ENCODE results near the gene RHBG.

Gene RHBG

GRCh38 chr1:156406251-156406650 lies 37.2 kb downstream of the RHBG start:
- no peak for DNase-seq (ENCODE audit: low spot score)

DNA sequence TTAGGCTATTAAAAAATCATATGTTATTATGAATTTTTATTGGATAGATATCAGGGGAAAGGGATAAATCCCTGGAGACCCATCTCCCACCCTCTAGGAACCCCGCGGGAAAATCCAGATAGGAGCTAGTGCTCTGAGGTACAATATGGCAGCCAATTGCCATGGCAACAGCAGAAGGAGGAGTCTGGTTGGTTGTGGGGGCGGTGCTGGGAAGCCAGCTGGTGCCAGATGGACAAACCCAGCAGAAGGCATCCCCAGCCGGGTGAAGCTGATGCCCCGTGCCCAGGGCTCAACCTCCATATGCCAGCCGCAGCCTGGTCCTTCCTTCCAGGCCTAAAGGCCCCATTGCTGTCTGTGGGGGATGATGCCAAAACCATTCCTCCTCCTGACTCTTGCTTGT lies 38.3 kb downstream of the RHBG start:
- DNase-seq (ENCODE audit: low spot score) = no peak

DNA sequence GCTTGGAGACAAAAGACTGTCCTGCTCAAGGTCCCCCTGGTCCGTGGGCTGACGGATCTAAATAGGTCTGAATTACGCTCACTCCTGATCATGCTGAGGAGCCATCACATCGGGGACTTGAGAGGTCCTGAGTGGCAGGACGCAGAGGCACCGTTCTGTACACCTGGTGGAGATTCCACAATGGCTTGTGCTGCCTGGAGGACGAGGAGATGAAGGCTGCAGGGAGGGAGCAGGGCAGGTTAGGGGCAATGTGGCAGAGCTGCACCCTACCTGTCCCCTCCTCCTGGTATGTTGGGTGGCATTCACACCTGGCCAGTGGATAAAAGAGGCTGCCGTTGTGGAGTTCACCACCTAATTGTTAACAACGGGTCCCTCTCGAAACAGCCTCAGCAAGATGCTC lies 38.7 kb downstream of the RHBG start:
- no peak for DNase-seq (ENCODE audit: low spot score)

- no peak for DNase-seq (ENCODE audit: low spot score)
Observed at GRCh38 chr1:156409439-156409838, 40.4 kb downstream of the RHBG start.

- DNase-seq (ENCODE audit: low spot score) = no peak
Observed at GRCh38 chr1:156410238-156410637, 41.2 kb downstream of the RHBG start.

- DNase-seq (ENCODE audit: low spot score) = no peak
Observed at GRCh38 chr1:156410740-156411139, 41.7 kb downstream of the RHBG start.

DNA sequence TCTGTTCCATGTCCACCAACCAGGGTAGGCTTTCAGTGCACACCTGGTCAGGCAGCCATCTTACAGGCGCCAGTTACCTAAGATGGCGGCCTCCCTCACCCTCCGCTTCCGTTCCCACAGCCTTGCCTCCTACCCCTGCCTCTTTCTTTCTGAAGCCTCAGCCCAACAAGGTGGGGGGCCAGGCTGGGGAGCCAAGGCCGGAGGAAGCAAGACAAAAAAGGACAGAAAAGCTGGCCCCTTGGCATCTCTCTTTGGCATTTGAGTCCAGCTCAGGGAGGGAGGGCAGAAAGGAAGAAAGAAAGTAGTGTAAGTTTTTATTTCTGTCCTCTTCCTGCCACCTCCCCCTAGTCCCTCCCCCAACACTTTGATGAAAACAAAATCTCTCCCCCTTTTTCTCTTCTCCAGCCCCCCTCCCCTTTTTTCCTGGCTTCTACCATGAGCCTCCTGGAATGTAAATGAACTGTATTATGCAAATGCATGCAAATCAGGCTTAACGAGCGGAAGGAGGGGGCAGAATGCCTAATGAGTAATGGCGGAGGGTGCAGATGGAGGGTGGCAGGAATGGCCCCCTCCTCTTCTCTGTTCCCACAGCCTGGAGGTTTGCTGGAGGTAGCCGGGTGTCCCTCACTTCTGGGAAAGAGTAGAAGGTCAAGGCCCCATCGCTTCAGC lies 43.8 kb downstream of the RHBG start:
- no peak for DNase-seq (ENCODE audit: low spot score)

DNA sequence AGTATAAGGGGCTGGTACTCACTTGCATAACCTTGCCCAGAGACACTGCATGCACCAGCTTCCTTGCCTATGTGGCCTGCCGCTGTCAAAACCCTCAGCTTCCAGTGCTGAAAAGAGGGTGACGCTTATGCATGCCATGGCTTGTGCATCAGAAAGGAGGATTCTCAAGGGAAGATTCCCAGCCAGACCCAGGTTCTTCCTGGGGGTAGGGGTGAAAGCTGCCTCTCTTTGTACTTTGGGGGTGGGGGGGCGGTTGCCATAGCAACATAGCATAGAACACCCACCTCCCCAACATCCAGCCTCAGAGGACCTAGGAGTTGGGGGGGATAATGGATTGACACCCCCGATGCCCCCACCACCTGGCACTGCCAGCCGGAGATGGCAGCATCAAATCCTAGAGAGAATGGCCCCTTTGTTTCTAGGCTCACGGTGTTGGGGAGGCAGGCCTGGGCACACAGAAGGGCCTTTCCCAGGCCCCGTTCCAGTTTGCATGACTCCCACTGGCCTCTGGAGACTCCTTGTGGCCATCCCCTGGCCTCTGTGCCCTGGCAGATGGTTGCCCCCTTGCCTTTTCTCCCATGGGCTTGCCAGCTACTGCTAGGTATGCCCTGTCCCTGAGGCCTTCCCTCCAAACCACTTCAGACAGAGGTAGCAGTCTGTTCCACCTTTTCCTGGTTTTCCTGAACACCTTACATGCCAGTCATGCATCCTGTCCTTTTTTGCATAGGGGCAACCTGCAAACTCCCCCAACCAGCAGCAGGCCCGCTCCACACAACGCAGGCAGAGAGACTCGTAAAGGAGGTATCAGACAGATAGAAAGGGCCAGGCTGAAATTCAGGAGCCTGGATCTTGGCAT lies 44.6 kb downstream of the RHBG start:
- no peak for DNase-seq (ENCODE audit: low spot score)

DNA sequence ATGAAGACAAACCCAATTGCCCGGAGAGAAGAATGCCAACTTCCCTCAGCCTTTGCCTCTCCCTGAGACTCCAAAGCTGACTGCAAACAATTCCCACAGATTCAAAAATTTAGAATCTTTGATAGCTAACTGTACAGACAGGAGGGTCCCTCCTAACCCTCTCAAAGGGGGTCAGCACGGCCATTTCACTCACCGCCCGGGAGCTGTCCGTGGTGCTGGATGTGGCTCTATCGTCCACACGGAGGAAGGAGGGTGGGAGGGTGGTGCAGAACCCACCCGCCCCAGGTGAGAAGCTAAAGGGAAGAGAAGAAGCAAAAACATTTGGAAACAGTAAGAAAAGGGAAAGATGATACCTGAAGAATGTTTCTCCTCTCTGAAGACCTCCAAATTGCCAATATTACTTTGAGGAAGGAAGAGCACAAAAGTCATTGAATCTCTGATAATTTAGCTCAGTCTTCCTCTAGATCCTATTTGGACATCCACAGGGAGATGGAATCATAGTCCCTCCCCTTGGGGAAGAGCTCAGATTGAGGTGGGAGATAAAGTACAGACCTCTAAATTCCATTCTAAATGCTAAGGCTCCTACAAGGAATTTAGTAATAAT lies 45.6 kb downstream of the RHBG start:
- no peak for DNase-seq (ENCODE audit: low spot score)

- DNase-seq (ENCODE audit: low spot score) = no peak
Observed at GRCh38 chr1:156416993-156417392, 48.0 kb downstream of the RHBG start.

- no peak for DNase-seq (ENCODE audit: low spot score)
Observed at GRCh38 chr1:156417401-156418020, 48.5 kb downstream of the RHBG start.

DNA sequence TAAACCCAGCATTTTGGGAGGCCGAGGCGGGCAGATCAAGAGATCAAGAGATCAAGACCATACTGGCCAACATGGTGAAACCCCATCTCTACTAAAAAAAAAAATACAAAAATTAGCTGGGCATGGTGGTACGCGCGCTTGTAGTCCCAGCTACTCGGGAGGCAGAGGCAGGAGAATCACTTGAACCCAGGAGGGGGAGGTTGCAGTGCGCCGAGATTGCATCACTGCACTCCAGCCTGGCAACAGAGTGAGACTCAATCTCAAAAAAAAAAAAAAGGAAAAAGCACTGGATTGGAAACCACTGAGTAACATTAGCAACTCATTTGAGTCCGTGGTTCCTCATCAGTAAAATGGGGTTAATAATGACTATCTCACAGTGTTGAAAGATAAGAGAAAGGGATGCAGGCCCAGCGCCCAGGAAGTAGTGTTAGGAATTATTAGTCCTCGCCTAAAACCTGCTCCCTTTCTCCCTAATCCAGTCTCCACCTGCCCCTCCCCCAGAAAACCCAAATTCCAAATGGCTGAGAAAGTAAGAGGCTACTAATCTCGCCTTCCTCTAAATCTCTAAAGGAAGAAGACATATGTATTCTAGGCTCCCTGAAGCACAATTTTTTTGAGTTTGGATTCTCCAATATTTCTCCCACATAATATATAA lies 49.5 kb downstream of the RHBG start:
- no peak for DNase-seq (ENCODE audit: low spot score)

DNA sequence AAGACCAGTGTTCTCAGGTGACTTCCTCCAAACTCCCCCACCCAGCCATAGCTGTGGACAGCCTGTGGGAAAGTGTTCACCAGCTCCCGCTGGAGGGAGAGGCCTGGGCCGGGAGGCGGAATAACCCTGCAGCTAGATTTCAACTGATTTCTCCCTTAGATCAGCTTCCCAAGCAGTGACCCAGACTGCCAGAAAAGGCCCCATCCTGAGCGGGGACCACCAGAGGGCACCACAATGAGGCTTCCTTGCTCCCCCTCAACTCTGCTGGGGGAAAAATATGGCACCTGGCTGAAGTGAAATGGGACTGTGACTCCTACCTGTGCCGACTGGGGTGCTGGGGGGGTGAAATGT lies 50.8 kb downstream of the RHBG start:
- no peak for DNase-seq (ENCODE audit: low spot score)

DNA sequence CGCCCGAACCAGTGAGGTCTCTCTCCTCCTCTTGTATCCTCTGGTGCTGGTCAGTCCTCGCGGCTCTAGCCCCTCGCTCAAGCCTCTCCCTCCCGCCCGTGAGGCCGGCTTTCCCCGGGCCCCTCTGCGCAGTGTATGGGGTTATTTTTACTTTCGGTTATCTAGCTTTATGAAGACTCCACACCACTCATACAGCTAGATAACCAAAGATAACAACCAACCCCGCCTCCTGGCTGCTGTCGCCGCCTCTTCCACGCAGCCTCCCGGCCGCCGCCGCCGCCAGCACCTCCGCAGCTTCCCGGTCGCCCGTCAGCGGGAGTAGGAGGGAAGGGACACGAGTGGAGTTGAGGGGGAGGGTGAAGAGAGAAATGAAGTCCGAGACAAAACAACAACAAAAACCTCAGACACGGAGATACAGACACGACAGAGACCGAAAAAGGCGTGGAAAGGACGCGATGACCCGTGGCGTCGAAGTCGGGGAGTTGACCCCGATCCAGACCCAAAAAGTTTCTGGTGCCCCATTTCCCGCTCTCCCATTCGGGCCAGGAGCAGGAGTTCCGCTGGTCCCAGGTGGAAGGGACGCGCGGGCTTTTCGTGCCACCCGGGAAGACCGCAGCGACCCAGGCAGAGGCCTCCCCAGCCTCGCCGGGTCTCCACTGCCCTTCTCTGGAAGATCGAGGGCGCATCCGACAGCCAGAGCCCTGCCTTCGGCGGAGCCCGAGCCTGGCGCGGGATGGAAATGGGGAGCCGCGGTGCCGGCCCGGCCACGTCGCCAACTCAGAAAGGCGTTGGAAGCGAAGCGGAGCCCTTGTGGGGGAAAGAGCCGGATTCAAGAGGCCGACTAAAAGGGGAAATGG lies 51.4 kb downstream of the RHBG start:
- DNase-seq (ENCODE audit: low spot score) = no peak

GRCh38 chr1:156421062-156421938 lies 52.3 kb downstream of the RHBG start:
- peak; percentile 88 for DNase-seq (ENCODE audit: low spot score)

DNA sequence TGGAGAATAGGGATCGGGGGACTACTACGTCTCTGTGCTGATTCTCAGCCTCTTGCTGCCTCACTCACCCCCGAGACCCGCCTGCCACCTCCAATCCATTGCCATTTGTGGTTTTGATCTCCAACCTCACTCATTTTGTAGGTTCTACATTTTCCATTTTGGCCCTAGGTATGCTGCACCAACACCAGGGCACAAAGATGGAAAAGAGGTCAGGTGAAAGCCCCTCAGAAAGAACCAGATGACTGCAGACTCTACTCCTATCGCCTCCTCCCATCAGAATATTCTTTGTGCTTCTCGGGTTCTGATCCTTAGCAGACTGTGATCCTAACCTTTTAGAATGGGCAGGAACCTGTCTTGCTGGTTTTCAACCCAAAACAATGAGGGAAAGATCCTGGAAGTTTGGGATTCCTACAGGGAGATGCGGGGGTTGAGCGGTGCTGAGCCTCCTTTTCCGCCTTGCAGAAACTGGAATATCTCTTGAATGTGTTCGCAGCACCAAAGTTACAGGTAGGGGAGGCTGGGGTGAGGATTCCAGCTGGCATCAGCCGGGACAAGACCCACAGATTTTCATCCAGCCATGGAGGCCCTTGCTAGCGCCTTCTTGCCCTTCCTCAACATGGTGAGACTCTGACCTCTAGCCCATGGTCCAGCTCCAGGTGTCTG lies 53.1 kb downstream of the RHBG start:
- DNase-seq (ENCODE audit: low spot score) = no peak

DNA sequence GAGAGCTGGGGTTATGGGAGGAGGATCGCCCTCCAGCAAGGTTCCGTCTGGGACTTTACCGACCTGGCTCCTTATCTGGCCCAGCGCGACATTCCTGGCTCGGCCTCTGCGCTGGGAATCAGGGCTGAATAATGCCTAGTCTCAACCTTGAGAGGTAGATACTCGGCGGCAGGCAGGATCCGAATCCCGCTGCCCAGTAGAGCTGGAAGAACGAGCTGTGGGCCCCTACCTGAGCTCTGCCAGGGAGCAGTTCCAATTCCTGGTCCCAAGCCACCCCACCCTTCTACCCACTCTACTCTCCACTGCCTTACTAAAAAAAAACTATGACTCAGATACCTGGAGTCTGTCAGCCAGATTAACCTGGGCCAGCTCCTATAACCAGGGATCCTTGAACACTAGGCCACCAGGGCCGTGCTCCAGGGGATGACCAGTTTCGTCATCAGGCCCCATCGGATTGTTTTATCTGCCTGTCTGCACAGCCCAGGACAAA lies 53.6 kb downstream of the RHBG start:
- no peak for DNase-seq (ENCODE audit: low spot score)

GRCh38 chr1:156423422-156424352 lies 54.7 kb downstream of the RHBG start:
- DNase-seq (ENCODE audit: low spot score) = no peak
